ENCODE data around the gene SLC22A17.
A peak's percentile ranks its signal among the peaks of the same experiment; 100 is the strongest.

GRCh38 chr14:23352506-23353432, at the start of gene SLC22A17:
- TF ChIP-seq POLR2A (IDR thresholded peaks at IDR 0.05) (peak in 2 of 4 donors; percentile 27 to 56), CTCF (IDR thresholded peaks at IDR 0.05) (no peak)
